Measurements from ENCODE around the gene KDM8. TPM values are rescaled to one million over a fixed set of nuclear protein-coding genes. Genes with fewer than 3 reads are reported as not detected.

Gene KDM8
- polyA plus RNA-seq, 3 donors, result 0.40 to 3.3 (median 1.5) TPM

DNA sequence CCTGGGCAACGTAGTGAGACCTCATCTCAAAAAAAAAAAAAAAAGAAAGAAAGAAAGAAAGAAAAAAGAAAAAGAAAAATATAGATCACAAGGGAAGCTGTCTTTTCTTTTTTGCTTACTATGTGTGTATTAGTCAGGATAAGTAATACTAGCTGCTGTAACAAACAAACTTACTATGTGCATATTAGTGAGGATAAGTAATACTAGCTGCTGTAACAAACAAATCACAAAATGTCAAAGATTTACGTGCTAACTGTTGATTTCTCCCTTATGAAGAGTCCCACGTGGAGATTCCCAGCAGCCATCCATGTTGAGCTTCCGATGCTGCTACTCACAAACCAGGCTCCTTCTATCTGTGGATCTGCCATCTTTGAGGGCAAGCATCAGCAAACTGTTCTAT, 31.7 kb upstream of the KDM8 start:
- Mint-ChIP-seq H3K4me3 (no peak overlapping the region), H3K27me3 (ENCODE audit: low read depth in 3 of 3) (peaks cover 2 to 13% (median 12%) of the 10 kb centered on the region in 3 donors), H3K4me1 (peaks cover 6% of the 10 kb centered on the region), H3K36me3 (no peaks in the 10 kb centered on the region), H3K27ac (no peak overlapping the region), H3K9me3 (peaks cover 3 to 9% (median 7%) of the 10 kb centered on the region in 7 donors)
- Histone ChIP-seq H3K4me2 (replicated peaks; ENCODE audit: extremely low read depth, low read length, poor library complexity, severe bottlenecking) (no peak overlapping the region), H4K20me1 (ENCODE audit: insufficient read depth, low read length) (no peaks in the 10 kb centered on the region), H3K79me2 (ENCODE audit: insufficient read depth, low read length) (no peaks in the 10 kb centered on the region), H3K36me3 (replicated peaks in 1 of 2; ENCODE audit: control insufficient read depth in 1 of 2, insufficient read depth in 2 of 2, low read length in 2 of 2) (no peaks in the 10 kb centered on the region), H2AFZ (ENCODE audit: insufficient read depth, low read depth, low read length, poor library complexity, severe bottlenecking) (no peak overlapping the region), H3K9me3 (replicated peaks in 1 of 2; ENCODE audit: control insufficient read depth in 1 of 2, insufficient read depth in 1 of 2, low read length in 2 of 2) (peaks cover 4 to 5% of the 10 kb centered on the region in 2 donors), H3K9ac (ENCODE audit: insufficient read depth, low read length, poor library complexity, severe bottlenecking) (no peak overlapping the region), H3K4me3 (replicated peaks in 1 of 3; ENCODE audit: low read depth in 2 of 3, low read length in 3 of 3) (no peak overlapping the region), H3K27ac (ENCODE audit: low read depth in 1 of 2, low read length in 2 of 2) (no peak overlapping the region), H3K27me3 (ENCODE audit: control insufficient read depth in 2 of 2, insufficient read depth in 2 of 2, low read length in 2 of 2) (peaks cover 3% of the 10 kb centered on the region in 2 donors), H3K4me1 (ENCODE audit: control insufficient read depth in 1 of 2, insufficient read depth in 2 of 2, low read length in 2 of 2) (no peaks in the 10 kb centered on the region)
- no peak for DNase-seq
- WGBS (ENCODE audit: insufficient coverage), result no CpG with 5 or more reads among the region's 4 CpGs
- intact Hi-C loops (cut with micrococcal nuclease), result no loop called here
- TF ChIP-seq, protein P1, sequence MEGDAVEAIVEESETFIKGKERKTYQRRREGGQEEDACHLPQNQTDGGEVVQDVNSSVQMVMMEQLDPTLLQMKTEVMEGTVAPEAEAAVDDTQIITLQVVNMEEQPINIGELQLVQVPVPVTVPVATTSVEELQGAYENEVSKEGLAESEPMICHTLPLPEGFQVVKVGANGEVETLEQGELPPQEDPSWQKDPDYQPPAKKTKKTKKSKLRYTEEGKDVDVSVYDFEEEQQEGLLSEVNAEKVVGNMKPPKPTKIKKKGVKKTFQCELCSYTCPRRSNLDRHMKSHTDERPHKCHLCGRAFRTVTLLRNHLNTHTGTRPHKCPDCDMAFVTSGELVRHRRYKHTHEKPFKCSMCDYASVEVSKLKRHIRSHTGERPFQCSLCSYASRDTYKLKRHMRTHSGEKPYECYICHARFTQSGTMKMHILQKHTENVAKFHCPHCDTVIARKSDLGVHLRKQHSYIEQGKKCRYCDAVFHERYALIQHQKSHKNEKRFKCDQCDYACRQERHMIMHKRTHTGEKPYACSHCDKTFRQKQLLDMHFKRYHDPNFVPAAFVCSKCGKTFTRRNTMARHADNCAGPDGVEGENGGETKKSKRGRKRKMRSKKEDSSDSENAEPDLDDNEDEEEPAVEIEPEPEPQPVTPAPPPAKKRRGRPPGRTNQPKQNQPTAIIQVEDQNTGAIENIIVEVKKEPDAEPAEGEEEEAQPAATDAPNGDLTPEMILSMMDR (IDR thresholded peaks at IDR 0.05), result no peak

DNA sequence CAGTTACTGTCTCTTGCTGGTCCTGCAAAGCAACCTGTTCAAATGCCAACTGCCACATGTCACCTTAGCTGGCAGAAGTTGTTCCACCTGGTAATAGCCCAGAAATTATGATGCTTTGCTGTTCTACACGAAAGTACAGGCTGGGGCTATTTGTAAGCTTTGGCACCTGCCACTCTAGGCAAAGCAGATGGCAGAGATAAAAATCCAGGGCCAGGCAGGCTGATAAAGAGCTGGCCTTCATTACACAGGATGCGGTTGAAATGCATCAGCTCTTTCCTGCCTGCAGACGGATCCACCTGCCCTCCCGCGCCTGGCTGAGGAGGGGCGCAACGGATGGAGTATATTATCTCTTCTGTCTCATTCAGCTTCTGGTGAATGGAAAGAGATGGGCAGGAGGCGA, 29.3 kb upstream of the KDM8 start:
- H3K9ac ChIP-seq (ENCODE audit: insufficient read depth, low read length, poor library complexity, severe bottlenecking), result no peak overlapping the region
- no peak overlapping the region for H3K4me3 ChIP-seq (replicated peaks in 1 of 3; ENCODE audit: low read depth in 2 of 3, low read length in 3 of 3)
- H3K27ac ChIP-seq (ENCODE audit: low read depth in 1 of 2, low read length in 2 of 2), result no peak overlapping the region
- no peak overlapping the region for H3K27ac Mint-ChIP-seq
- peaks cover 2 to 13% (median 13%) of the 10 kb centered on the region in 3 donors for H3K27me3 Mint-ChIP-seq (ENCODE audit: low read depth in 3 of 3)
- no peaks in the 10 kb centered on the region for H4K20me1 ChIP-seq (ENCODE audit: insufficient read depth, low read length)
- no peak overlapping the region for H3K4me2 ChIP-seq (replicated peaks; ENCODE audit: extremely low read depth, low read length, poor library complexity, severe bottlenecking)
- WGBS (ENCODE audit: insufficient coverage), result 0% methylated on average over 2 of the region's 8 CpGs
- no peak overlapping the region for H3K4me3 Mint-ChIP-seq
- no peaks in the 10 kb centered on the region for H3K79me2 ChIP-seq (ENCODE audit: insufficient read depth, low read length)
- H3K36me3 ChIP-seq (replicated peaks in 1 of 2; ENCODE audit: control insufficient read depth in 1 of 2, insufficient read depth in 2 of 2, low read length in 2 of 2), result no peaks in the 10 kb centered on the region
- no peak for DNase-seq
- H3K4me1 ChIP-seq (ENCODE audit: control insufficient read depth in 1 of 2, insufficient read depth in 2 of 2, low read length in 2 of 2), result peaks cover 1 to 6% of the 10 kb centered on the region in 2 donors
- intact Hi-C loops (cut with micrococcal nuclease), result no loop called here
- peaks cover 3 to 9% (median 7%) of the 10 kb centered on the region in 7 donors for H3K9me3 Mint-ChIP-seq
- peaks cover 3% of the 10 kb centered on the region in 2 donors for H3K27me3 ChIP-seq (ENCODE audit: control insufficient read depth in 2 of 2, insufficient read depth in 2 of 2, low read length in 2 of 2)
- peaks cover 4 to 5% of the 10 kb centered on the region in 2 donors for H3K9me3 ChIP-seq (replicated peaks in 1 of 2; ENCODE audit: control insufficient read depth in 1 of 2, insufficient read depth in 1 of 2, low read length in 2 of 2)
- TF ChIP-seq, protein P1 (IDR thresholded peaks at IDR 0.05), result no peak
- H2AFZ ChIP-seq (ENCODE audit: insufficient read depth, low read depth, low read length, poor library complexity, severe bottlenecking), result no peak overlapping the region
- peaks cover 11% of the 10 kb centered on the region for H3K4me1 Mint-ChIP-seq
- H3K36me3 Mint-ChIP-seq, result no peaks in the 10 kb centered on the region
